ENCODE data around the gene ALDH3B2. TPM values are rescaled to one million over a fixed set of nuclear protein-coding genes. Genes with fewer than 3 reads are reported as not detected.
"Not testable (repeated sequence)": the region's sequence is repeated elsewhere in the genome, so short reads cannot be mapped to it uniquely, and the experiment has no call there.

The ALDH3B2 gene
- total RNA-seq, 4 donors from 2014 or later: not detected

GRCh38 chr11:67662835-67663531 lies 11.4 kb downstream of the ALDH3B2 start:
- H3K4me1 ChIP-seq: no peaks in the 10 kb centered on the region
- no peak overlapping the region for H3K27ac ChIP-seq
- H3K4me3 ChIP-seq: no peak overlapping the region
- no peaks in the 10 kb centered on the region for H3K36me3 ChIP-seq
- H3K9me3 ChIP-seq: no peaks in the 10 kb centered on the region
- TF ChIP-seq POLR2A (IDR thresholded peaks at IDR 0.05) (no peak), EP300 (IDR thresholded peaks at IDR 0.05) (no peak)
- TF ChIP-seq, protein P1, sequence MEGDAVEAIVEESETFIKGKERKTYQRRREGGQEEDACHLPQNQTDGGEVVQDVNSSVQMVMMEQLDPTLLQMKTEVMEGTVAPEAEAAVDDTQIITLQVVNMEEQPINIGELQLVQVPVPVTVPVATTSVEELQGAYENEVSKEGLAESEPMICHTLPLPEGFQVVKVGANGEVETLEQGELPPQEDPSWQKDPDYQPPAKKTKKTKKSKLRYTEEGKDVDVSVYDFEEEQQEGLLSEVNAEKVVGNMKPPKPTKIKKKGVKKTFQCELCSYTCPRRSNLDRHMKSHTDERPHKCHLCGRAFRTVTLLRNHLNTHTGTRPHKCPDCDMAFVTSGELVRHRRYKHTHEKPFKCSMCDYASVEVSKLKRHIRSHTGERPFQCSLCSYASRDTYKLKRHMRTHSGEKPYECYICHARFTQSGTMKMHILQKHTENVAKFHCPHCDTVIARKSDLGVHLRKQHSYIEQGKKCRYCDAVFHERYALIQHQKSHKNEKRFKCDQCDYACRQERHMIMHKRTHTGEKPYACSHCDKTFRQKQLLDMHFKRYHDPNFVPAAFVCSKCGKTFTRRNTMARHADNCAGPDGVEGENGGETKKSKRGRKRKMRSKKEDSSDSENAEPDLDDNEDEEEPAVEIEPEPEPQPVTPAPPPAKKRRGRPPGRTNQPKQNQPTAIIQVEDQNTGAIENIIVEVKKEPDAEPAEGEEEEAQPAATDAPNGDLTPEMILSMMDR (IDR thresholded peaks at IDR 0.05): no peak
- no peaks in the 10 kb centered on the region for H3K27me3 ChIP-seq
- WGBS, 2 donors: 78% methylated on average over 16 to 18 of the region's 19 CpGs
- DNase-seq (ENCODE audit: low spot score in 2 of 2): no peak

DNA sequence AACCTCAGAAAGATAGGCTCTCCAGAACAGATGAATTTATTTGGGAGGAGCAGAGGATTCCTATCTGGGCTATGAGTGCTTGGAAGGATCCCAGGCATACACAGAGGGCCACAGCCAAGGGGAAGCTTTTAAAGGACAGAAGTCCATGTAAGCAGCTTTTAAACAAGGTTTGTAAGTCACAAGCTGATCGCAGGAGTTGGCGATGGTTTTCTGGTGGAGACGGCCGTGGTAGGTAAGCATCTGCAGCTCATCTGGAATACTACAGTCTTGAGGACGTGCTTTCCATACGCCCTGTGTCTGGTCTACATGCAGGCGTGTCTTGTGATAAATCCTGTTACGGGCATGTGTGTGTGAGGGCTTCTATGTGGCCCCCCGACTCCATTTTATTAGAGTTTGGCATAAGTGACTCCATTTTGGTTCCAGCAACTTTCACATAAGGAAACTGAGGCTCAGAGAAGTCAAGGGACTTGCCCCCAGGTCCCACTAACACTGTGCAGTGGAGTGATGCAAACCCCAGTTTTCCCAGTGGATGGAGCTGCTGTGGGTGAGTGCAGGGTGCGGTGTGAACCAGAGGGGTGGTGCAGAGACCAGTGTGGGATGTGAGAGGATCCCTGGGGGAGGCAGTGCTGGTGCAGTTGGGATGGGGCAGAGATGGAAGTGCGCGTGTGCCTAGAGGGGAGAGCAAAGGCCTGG lies 12.1 kb downstream of the ALDH3B2 start:
- TF ChIP-seq, protein P1 (IDR thresholded peaks at IDR 0.05): no peak
- TF ChIP-seq EP300 (IDR thresholded peaks at IDR 0.05) (no peak), POLR2A (IDR thresholded peaks at IDR 0.05) (no peak)
- H3K27ac ChIP-seq: no peak overlapping the region
- H3K4me1 ChIP-seq: no peaks in the 10 kb centered on the region
- no peaks in the 10 kb centered on the region for H3K27me3 ChIP-seq
- no peak for DNase-seq (ENCODE audit: low spot score in 2 of 2)
- WGBS, 2 donors: 79 to 89% methylated on average over 12 of the region's 12 CpGs
- no peak overlapping the region for H3K4me3 ChIP-seq
- no peaks in the 10 kb centered on the region for H3K36me3 ChIP-seq
- H3K9me3 ChIP-seq: no peaks in the 10 kb centered on the region

GRCh38 chr11:67660752-67661151 lies 13.7 kb downstream of the ALDH3B2 start:
- not testable (repeated sequence) for H3K27ac ChIP-seq; H3K9me3 ChIP-seq; H3K4me3 ChIP-seq; H3K4me1 ChIP-seq; H3K36me3 ChIP-seq; DNase-seq (ENCODE audit: low spot score in 2 of 2); H3K27me3 ChIP-seq
- 70 to 73% methylated on average over 5 of the region's 5 CpGs for WGBS, 2 donors

- 58 to 61% methylated on average over 5 of the region's 5 CpGs for WGBS, 2 donors
- not testable (repeated sequence) for H3K36me3 ChIP-seq; H3K27ac ChIP-seq; H3K9me3 ChIP-seq; H3K4me1 ChIP-seq; H3K4me3 ChIP-seq; DNase-seq (ENCODE audit: low spot score in 2 of 2); H3K27me3 ChIP-seq
These were observed 14.7 kb downstream of the ALDH3B2 start for GRCh38 chr11:67659651-67660165.

DNA sequence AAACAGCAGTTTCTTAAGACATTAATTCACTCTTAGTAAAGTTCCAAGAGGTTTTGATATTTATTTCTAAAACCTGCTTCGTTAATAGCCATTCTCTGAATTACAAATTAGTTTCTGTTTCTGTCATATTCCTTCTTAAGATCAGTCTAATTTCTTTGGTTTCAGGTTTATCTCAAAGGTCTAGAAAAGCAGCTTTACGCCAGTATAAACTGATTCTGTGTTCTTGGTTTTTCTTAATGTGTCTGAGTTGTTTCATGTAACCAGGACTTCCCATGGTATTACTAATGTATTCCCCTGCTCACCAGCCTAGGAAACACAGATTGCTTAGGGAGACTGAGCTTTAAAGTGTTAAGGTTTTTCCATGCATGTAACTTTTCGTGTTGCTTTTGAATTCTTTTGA lies 17.1 kb downstream of the ALDH3B2 start:
- no peaks in the 10 kb centered on the region for H3K36me3 ChIP-seq
- WGBS, 2 donors: 34 to 42% methylated on average over 3 of the region's 3 CpGs
- TF ChIP-seq EP300 (IDR thresholded peaks at IDR 0.05) (no peak), POLR2A (IDR thresholded peaks at IDR 0.05) (no peak)
- TF ChIP-seq, protein P1 (IDR thresholded peaks at IDR 0.05): no peak
- no peaks in the 10 kb centered on the region for H3K27me3 ChIP-seq
- H3K4me1 ChIP-seq: peaks cover 0 to 1% (median 0%) of the 10 kb centered on the region in 4 donors
- H3K9me3 ChIP-seq: no peaks in the 10 kb centered on the region
- H3K27ac ChIP-seq: no peak overlapping the region
- H3K4me3 ChIP-seq: no peak overlapping the region
- DNase-seq (ENCODE audit: low spot score in 2 of 2): no peak

DNA sequence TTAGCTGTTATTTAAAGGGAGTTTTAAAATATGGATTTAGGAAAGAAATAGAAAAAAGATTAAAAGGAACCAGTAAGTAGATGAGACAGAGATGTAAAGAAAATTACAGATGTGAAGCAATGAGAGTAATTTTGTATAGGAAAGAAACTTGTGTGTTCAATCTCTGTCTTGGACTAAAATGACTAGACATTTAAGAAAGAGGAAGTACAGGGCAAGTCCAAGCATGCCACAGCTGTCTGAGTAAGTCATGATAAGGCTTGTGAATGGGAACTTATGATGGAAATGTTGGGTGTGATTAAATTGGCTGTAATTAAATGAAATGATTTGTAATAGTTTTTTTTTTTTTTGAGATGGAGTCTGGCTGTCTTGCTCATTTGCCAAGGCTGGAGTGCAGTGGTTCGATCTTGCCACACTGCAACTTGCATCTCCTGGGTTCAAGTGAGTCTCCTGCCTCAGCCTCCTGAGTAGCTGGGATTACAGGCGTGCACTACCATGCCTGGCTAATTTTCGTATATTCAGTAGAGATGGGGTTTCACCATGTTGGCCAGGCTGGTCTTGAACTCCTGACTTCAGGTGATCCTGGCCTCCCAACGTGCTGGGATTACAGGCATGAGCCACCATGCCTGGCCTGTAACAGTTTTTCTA lies 18.0 kb downstream of the ALDH3B2 start:
- Histone ChIP-seq H3K4me1 (peaks cover 0 to 4% (median 0%) of the 10 kb centered on the region in 4 donors), H3K27me3 (no peaks in the 10 kb centered on the region), H3K27ac (no peak overlapping the region), H3K36me3 (no peaks in the 10 kb centered on the region), H3K4me3 (no peak overlapping the region), H3K9me3 (no peaks in the 10 kb centered on the region)
- WGBS, 2 donors: 93 to 94% methylated on average over 4 of the region's 4 CpGs
- no peak for DNase-seq (ENCODE audit: low spot score in 2 of 2)
- TF ChIP-seq POLR2A (IDR thresholded peaks at IDR 0.05): no peak
- TF ChIP-seq EP300 (IDR thresholded peaks at IDR 0.05): no peak
- TF ChIP-seq, protein P1 (IDR thresholded peaks at IDR 0.05): no peak

Measured in tibial nerve (tissue), 4 donors.